ENCODE measurements around the gene LNX1.
"Not testable (repeated sequence)": the region's sequence is repeated elsewhere in the genome, so short reads cannot be mapped to it uniquely, and the experiment has no call there.

Gene LNX1

DNA sequence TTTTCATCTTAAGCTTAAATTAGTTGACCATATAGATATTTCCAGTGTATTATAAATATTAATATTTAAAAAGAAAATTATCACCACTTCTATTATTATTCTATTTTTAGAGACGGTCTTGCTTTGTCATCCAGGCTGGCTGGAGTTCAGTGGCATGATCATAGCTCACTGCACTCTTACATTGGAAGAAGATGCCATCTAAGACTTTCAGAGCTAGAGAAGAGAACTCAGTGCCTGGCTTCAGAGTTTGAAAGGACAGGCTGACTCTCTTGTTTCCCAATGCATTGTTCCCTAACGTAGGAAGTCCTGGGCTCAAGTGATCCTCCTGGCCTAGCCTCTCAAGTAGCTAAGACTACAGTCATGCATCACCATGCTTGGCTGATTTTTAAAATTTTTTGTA, 137.9 kb downstream of the LNX1 start:
- no peak for DNase-seq

DNA sequence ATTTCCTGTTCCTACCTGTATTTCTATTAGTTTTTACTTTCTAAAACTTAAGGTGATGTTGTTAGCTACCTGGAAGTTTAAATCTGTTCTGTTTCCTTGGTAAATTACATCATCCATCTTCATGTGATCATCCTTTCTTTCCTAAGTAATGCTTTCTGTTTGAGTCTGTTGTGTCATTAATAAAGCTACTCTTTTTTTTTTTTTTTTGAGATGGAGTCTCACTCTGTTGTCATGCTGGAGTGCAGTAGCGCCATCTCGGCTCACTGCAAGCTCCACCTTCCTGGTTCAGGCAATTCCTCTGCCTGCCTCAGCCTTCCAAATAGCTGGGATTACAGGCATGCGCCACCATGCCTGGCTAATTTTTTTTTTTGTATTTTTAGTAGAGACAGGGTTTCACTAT, 140.5 kb downstream of the LNX1 start:
- DNase-seq: no peak

DNA sequence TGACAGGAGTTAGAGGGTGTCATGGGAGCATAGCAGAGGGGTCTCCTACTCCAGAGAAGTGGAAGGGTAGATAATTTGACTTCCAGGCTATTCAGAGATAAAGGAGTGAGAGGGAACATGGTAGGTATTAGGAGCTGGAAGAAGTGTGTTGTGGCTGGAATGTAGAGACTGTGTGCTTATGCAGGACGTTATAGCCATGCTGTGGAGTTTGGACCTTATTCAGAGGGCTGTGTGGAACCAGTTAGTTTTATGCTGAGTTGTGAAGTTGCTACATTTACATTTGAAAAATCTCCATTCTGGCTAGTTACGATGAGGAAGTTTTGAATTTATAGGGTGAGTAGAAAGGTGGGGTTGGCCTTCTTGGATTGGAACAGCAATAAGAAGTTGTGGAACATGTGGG, 146.3 kb downstream of the LNX1 start:
- DNase-seq: no peak

DNA sequence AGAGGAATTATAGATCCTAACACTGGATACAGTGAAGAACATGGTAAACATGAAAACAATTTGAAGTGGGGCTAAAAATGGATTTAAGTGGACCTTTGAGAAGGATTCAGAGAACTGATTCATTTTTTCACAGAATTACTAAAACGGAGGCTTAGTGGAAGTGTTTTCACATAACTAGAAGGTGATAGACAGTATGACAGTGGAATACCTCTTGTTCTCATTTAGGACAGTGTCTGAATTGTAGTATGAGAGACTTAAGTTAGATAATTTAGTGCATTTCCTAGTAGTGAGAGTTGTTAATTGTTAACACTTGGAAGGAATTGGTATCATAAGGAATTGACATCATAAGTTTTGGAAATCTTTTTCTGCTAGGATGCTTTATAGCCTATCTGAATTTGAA, 149.7 kb downstream of the LNX1 start:
- no peak for DNase-seq

DNA sequence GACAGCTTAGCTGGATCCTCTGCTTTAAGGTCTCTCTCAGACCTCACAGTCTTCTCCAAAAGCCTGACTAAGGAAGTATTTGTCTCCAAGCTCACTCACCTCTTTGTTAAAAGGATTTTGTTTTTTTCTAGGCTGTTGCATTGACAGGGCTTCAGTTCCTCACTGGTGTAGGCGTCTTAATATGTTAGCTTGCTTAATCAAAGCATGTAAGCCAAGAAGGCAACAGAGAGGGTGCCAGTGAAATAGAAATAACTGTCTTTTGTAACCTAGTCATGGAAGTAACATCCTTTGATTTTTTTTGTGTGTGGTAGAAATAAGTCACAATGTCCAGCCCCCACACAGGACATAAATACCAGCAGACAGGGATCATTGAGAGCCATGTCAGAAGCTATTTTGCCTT, 155.0 kb downstream of the LNX1 start:
- DNase-seq: no peak

DNA sequence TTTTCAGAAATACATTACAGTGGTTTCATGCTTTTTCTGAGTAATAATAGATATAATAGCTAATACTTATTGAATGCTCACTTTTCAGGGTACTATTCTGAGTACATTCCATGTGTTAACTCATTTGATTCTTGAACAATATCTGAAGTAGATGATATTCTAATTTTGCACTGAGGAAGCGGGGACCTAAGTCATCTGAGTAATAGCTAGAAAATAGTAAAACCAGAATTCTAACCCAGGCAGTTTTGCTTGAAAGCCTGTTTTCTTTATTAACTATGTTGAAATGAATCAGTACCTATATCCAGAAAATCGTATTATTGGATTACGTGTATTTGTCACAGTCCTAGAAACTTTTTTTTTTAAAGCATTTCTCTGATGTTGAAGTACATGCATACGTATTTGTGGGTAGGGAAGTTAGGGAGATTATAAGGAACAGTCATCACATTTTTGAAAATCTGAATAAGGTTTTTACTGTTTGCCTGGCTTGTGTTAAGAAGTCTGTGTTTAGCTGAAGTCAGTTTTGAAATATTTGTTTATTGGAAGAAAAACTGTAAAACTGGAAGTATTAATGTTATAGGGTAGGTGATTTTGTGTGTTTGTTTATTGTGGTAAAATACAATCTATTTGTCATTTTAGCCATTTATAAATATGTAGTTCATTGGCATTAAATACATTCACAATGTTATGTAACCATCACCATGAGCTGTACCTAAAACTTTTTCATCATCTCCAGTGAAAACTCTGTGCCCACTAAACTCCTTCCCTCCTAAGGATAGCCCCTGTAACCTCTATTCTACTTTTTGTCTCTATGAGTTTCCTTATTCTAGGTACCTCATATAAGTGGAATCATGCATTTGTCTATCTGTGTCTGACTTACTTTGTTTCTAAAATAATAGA, 158.5 kb downstream of the LNX1 start:
- DNase-seq: no peak

DNA sequence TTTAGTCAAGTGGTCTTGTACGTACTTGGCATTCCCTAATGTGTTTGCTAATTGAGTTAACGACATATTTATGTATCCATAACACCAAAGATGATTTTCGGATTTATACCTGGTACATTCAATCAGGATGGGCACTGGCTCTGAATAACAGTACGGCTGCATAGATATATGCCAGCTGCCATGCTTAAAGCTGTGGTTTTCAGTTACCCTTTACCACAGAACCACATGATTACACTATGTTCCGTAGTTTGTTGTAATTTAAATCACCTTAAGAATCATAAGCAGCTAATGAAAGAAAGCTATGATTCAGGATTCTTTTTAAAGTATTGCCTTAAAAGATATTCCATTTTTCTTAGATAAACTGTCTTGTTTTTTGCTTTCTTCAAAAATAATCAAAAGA, 160.2 kb downstream of the LNX1 start:
- DNase-seq: no peak

DNA sequence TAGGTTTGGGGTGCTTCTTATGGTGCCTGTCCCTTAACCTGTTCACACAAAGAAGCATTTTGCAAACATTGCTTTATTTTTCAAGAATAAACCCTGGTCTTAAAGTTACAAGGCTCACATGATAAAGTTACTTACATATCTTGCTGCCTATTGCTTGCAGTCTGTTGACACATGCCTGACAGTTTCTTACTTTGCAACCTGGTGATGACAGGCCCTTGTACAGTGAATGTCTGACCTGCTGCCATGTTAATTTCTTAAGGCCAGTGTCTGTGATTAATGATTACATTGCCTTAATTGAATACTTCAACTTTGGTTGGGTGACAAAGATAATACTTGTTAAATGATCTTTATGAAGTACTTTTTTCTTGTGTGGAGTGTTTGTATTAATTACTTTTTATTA, 163.9 kb downstream of the LNX1 start:
- no peak for DNase-seq

DNA sequence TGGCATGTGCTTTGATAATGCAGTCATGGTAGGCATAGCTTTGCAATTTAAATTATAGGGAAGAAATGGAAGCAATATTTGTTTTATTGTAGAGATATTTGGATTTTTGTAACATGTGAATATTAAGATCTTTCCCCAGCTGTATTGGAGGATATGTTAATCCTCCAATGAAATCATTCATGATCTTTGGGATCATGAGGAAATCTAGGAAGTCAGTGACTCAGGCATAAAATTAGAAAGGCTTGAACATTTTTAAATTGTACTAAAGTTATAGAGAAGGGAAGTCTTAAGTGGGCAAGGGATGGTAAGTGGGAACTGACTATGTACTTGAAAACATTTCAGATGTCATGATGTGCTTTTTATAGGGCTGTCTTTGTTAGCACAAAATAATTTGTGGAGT, 167.0 kb downstream of the LNX1 start:
- no peak for DNase-seq

DNA sequence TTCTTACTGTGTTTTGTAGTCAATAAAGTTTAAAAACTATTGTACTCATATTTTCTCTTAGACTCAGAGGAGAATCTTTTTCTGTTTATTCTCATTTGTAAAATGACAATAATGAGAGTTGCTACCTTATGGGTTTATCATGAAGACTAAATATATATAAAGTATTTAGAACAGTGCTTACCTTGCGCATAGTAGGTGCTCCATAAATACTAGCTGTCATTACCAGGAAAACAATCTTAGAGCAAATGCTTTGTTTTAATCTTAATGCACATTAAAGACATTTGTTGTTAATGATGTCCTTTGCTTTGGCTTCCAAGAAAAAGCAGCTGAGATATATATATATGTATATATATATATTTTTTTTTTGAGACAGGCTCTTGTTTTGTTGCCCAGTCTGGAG, 168.9 kb downstream of the LNX1 start:
- DNase-seq: no peak

DNA sequence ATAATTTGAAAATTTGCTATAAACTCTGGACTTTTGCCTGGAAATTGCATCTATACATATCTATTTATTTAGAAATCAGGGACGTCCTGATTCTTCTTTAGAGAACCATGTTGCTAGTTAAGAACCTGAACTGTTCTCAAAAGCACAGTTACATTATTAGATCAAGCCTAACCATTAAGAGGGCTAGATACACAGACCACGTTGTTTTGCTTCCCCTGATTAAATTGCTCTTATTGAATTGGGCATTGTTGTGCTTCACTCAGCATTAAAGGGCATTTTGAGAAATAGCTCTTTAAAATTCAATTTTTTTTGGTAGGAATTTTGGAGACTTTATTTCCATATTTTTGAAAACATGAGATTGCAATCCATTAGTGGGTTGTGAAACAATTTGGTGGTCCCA, 169.5 kb downstream of the LNX1 start:
- DNase-seq: no peak

DNA sequence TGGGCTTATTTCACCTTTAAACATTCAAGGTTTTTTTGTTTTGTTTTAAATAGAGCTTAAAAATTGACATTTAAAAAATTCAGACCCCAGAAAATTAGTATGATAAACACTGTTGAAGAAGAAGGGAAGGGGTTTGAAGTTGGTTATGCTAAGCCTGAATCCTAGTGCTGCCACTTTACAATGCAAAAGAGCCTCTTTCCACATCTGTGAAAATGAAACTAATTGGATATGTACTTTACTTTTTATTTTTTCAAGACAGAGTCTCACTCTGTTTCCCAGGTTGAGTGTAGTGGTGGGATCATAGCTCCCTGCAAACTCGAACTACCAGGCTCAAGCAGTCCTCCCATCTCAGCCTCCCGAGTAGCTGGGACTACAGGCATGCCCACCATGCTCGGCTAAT, 172.1 kb downstream of the LNX1 start:
- DNase-seq: no peak

DNA sequence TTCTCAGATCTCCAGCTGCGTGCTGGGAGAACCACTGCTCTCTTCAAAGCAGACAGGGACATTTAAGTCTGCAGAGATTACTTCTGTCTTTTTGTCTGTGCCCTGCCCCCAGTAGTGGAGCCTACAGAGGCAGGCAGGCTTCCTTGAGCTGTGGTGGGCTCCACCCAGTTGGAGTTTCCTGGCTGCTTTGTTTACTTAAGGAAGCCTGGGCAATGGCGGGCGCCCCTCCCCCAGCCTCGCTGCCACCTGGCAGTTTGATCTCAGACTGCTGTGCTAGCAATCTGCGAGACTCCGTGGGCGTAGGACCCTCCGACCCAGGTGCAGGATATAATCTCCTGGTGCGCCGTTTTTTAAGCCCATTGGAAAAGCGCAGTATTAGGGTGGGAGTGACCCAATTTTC, 181.8 kb downstream of the LNX1 start:
- DNase-seq: not testable (repeated sequence)
